PFSK-1 (cell line): ENCODE data around the gene ADAM21. TPM values are rescaled to one million over a fixed set of nuclear protein-coding genes. Genes with fewer than 3 reads are reported as not detected.

Source experiments
- FOXP2 ChIP-seq: optimal IDR thresholded peaks from 2 replicates; pipeline ENCODE3; 2011; ENCODE audit warnings: borderline replicate concordance, control low read depth, inconsistent platforms; ENCODE audit not compliant: insufficient read depth; ENCODE audit errors: extremely low read length, extremely low read depth
- POLR2AphosphoS5 ChIP-seq: IDR thresholded peaks from 2 replicates; pipeline ENCODE4 v1.6.1; 2012; ENCODE audit warnings: low read depth, mild to moderate bottlenecking, control low read depth, low read length, moderate library complexity
- REST ChIP-seq, 2 experiments: IDR thresholded peaks; 2 replicates each; pipeline versions ENCODE4 v1.6.1 to v1.8.0; 2011 to 2012; ENCODE audit warnings: low read depth in 2 of 2, low read length in 2 of 2, control low read depth in 1 of 2, inconsistent platforms in 1 of 2, mild to moderate bottlenecking in 1 of 2, moderate library complexity in 1 of 2; ENCODE audit not compliant: insufficient read depth in 1 of 2
- SIN3A ChIP-seq: IDR thresholded peaks from 2 replicates; pipeline ENCODE4 v1.6.1; 2012; ENCODE audit warnings: mild to moderate bottlenecking, low read length, moderate library complexity, borderline replicate concordance; ENCODE audit not compliant: insufficient read depth
- TAF1 ChIP-seq: IDR thresholded peaks from 2 replicates; pipeline ENCODE4 v1.6.1; 2012; ENCODE audit warnings: low read length, control low read depth, borderline replicate concordance; ENCODE audit not compliant: insufficient read depth
- polyA plus RNA-seq: library from polyadenylated mRNA; unstranded; fragments of >200 nt; gene quantifications from one replicate; pipeline ENCODE4 v1.2.1, GENCODE V29; 2012; ENCODE audit warnings: low read depth, missing spikeins; ENCODE audit not compliant: insufficient read length

Gene ADAM21
- polyA plus RNA-seq: 0.24 TPM

GRCh38 chr14:70451874-70452273 lies at the start of gene ADAM21:
ADAM21 (plus strand) TSS chr14:70452174; CDS start chr14:70457500, 5,326 bp downstream.
- TF ChIP-seq TAF1 (no peak), FOXP2 (no peak), SIN3A (no peak), REST (IDR thresholded peaks at IDR 0.05; ENCODE audit: insufficient read depth in 1 of 2, low read depth in 2 of 2, low read length in 2 of 2) (no peak), POLR2AphosphoS5 (no peak)

DNA sequence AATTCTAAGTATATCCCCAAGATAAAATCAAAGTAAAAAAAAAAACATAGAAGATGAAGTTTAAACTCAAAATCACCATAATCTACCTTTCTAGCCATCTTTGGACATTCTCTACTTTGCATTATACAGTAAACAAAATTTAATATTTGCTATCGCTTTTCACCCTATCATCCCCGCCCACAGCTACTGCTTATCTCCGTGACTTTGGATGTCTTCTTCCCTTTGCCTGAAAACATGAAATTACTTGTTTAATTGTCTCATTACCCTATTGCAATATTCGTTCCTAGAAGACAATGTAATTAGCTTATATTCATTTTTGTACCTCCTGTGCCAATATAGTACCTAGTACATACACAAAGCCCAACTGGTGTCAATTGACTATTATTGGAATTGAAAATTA lies 44.4 kb upstream of the ADAM21 start:
- no peak for TF ChIP-seq REST (IDR thresholded peaks at IDR 0.05; ENCODE audit: insufficient read depth in 1 of 2, low read depth in 2 of 2, low read length in 2 of 2)
- TF ChIP-seq SIN3A: no peak

DNA sequence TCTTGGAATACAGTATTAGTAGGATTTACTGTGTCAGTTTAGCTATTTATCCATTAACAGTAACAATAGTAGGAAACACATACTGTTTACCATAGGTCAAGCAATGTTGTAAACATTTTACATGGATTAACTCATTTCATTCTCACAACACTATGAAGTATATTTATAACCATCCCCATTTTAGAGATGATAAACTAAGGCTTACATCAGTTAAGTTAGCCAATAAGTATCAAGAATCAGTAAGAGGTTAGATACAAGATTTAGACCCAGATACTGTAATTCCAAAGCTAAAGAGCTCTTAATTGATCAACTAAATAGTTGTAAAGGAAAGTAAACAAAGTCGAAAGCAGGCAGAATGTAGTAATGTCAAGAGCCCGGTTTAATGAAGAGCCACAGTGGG lies 36.2 kb upstream of the ADAM21 start:
- no peak for TF ChIP-seq FOXP2
- no peak for TF ChIP-seq REST (IDR thresholded peaks at IDR 0.05; ENCODE audit: insufficient read depth in 1 of 2, low read depth in 2 of 2, low read length in 2 of 2)
- no peak for TF ChIP-seq POLR2AphosphoS5
- no peak for TF ChIP-seq SIN3A
- TF ChIP-seq TAF1: no peak

GRCh38 chr14:70416338-70416724 lies 35.6 kb upstream of the ADAM21 start:
- TF ChIP-seq SIN3A (no peak), POLR2AphosphoS5 (no peak), TAF1 (no peak), REST (IDR thresholded peaks at IDR 0.05; ENCODE audit: insufficient read depth in 1 of 2, low read depth in 2 of 2, low read length in 2 of 2) (no peak), FOXP2 (no peak)

GRCh38 chr14:70416725-70417349 lies 35.1 kb upstream of the ADAM21 start, which contains the start of gene SYNJ2BP:
SYNJ2BP (minus strand) TSS chr14:70417090; CDS start chr14:70416963, 127 bp downstream.
- TF ChIP-seq POLR2AphosphoS5 (peak; percentile 59), REST (IDR thresholded peaks at IDR 0.05; ENCODE audit: insufficient read depth in 1 of 2, low read depth in 2 of 2, low read length in 2 of 2) (no peak)
